HG03175 (cell line): ENCODE data around the gene KDM4F.
A peak's percentile ranks its signal among the peaks of the same experiment; 100 is the strongest.

Source experiments
- ATAC-seq: cut with Tn5 transposase; IDR thresholded peaks from one replicate; pipeline ENCODE4 v1.9.1; 2021; ENCODE audit warnings: mild to moderate bottlenecking, moderate library complexity; ENCODE audit not compliant: unreplicated experiment

Gene KDM4F

DNA sequence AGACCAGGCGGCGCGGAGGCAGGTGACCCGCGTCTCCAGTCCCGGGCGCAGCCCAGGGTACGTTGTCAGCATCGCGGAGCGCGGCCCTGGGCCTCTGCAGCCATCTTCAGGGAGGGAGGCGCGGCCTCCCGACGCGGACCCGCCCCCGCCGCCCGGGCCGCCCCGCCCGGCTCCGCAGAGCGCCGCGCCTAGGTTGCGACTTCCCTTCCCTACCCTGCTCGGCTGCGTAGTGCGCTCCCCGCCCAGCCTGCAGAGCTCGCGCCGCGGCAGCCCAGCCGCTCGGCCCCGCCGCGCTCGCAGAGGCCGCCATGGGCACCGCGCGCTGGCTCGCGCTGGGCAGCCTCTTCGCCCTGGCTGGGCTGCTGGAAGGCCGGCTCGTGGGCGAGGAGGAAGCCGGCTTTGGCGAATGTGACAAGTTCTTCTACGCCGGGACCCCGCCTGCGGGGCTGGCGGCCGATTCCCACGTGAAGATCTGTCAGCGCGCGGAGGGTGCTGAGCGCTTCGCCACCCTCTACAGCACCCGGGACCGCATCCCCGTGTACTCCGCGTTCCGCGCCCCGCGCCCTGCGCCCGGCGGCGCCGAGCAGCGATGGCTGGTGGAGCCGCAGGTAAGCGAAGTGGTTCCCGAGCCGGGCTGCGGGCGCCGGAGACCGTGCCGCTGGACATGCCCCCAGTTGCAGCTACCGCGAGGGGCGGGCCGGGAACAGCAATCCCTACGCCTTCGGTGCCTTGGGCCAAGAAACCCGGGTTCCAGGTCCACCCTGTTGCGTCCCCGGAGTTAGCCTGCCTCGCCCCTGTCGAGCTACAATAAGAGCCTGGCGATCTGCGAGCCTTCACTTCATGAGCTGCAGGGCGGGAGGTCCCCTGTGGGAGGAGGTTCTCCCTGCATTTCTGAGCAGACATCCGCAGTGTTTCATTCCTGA is 40.7 kb downstream of the KDM4F start, which contains the start of gene ENDOD1:
ENDOD1 (plus strand) TSS at position 227 of the 923 bp plus-strand sequence; CDS start at position 309, 82 bp downstream.
- peak; percentile 86 for ATAC-seq

DNA sequence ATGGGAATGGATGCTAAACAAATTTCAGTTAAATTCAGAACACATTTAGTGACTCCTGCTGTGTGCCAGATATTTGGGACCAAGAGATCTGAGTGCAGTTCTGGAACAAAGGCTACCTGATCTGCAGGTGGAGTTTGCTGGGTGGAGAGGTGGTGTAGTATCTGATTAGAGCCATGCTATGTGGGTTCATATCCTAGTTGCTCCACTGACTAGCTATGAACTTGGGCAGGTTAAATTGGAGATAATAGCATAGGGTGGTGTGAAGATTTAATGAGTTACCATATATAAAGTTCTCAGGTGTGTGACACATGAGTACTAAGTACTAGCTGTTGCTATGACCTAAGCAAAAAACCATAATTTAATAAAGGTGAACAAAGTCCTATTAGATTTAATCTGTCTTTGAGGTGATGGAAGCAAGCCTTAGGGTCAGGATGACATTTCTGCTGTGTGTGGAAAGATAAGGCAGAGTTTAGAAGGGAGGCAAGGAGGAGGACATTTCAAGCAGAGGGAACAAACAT is 42.5 kb downstream of the KDM4F start:
- ATAC-seq = no peak

DNA sequence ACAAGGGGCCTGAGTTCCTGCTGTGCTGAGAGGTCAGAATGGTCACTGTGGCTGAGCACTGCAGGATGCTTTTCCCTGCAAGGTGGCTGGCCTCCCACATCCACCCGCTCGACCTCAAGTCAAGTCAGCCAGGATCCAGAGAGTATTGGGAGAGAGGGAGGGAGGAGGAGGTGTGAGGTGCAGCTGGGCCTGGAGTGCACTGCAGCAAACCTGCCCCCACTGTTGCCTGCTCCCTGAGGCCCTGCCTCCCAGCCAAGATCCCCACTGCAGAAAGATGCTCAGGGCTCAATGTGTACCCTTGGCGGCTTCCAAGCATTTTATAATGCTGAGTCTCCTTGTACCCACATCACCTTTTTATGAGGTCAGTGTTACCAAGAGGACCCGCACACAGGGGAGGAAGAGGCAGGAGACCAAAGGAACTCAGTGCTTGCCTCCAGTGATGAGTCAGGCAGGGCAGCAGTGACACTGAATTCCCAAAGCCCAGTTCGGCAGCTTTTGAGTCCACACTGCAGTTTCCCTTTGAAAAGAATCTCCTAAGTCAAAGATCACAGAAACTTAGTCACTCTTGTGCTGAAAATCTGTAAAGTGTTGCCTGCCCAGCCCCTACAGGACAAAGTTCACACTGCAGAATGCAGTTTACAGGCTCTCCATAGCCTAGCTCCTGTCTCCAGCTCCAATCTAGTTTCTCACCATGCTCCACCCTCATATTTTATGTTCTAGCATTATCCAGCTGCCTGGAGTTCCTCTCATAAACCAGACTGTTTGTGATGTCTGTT is 43.5 kb downstream of the KDM4F start:
- ATAC-seq = no peak

DNA sequence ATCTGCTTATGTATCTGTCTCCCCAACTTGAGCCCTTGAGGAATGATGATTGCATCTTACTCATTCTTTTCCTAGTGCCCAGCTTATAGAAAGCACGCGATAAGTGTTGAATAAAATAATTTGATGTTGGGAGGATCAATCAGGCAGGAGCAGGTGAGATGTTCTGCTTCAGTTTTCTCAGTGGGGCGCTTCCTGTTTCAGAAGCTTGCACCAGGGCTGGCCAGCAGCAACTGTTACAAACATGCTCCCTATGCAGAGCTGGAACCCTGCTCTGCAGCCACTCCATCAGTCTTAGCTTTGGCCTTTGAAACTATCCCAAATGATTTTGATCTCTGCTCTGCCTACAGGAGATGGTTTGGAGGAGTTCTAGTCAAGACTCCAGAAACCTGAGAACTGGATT is 44.3 kb downstream of the KDM4F start:
- no peak for ATAC-seq

DNA sequence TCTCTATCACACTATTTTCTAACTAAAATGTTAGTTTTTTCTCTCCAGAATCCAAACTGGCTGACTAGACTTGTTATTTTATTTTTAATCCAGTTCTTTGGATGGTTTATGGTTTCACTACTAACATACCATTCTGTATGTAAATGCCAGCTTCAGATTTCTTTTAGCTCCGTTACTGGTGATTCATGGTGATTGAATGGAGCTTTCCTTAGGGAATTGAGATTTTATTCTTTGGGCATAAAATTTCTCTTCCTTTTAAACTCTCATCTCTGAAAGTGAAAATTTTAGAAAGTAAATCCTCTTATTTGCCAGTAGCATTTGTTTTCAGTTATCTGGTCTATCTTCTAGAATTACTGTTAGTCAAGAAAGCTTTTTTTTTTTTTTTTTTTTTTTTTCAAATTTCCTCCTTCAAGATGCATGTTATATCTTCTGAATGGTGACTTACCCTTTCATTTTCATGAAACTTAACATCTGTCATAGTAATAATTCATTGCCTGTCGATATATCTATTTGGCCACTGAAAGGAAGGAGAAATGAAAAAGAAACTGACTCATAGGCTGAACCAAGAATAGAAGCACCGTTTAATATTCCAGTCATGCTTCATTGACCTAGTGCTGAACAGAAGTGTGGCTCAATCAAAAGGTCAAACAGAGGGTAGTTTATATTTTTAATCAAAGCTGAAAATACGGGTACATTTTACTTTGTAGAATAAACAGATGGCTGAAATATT is 46.8 kb downstream of the KDM4F start:
- ATAC-seq = peak; percentile 87

DNA sequence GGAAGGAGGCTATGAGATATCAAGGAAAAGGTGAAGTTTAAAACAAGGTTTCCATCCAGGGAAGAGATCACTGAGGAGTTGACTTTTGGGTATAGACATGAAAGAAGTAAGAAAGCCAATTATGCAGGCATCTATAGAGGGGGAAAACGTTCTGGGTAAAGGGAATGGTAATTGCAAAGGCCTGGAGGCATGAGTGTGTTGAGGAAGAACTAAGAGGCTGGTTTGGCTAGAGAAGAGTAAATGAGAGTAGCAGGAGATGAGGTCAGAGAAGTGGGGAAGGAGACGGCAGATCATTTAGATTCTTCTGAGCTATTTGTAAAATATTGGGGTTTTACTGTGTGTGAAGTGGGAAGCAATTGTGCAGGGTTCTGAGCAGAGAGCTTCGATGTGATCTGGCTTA is 48.0 kb downstream of the KDM4F start:
- ATAC-seq = no peak

DNA sequence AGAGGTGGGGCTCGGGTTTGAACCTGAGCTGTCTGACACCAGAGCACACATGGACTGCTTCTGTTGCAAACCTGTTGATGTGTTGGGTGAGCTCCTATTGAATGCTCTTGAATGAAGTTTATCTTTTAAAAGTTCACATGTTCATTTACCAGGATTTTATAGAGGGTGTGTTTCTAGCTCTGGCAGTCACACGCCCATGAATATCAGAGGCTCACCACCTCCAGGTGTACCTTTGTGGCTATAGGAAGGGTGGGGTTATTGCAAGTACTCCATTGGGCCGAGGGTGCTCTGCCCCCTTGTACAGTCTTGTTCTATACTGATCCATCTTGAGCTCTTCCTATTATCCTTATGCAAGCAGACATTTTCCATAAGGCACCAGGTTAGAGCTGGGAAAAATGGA is 49.6 kb downstream of the KDM4F start:
- ATAC-seq = no peak

DNA sequence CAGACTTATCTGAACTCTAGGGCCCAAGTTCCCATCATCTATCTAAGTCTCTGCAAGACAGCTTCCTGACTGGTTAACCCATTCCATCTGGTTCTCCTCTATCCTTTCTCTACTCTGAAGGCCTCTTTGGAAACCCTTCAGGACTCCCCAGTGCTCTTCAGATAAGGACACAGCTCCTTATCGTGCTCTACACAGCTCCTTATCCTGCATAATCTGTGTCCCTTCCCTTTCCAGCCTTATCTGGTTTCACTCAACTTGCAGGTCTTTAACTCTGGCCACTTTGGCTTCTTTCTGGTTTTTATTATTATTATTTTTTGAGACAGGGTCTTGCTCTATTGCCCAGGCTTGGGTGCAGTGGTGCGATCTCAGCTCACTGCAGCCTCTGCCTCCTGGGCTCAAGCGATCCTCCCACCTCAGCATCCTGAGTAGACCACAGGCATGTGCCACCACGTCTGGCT is 51.0 kb downstream of the KDM4F start:
- no peak for ATAC-seq
